Breast epithelium (tissue), 4 donors: ENCODE measurements around the gene TXNRD1. TPM values are rescaled to one million over a fixed set of nuclear protein-coding genes. Genes with fewer than 3 reads are reported as not detected.
A peak's percentile ranks its signal among the peaks of the same experiment; 100 is the strongest.

Source experiments
- DNase-seq, 2 donors: peaks; one replicate each; pipeline ENCODE4 v3.0.0-alpha.2; 2019; ENCODE audit warnings: low spot score in 2 of 2
- H3K27ac ChIP-seq, 2 donors: fragments of 200-600 bp; sonication (generic) in 1 of 2; one replicate each; pipeline ENCODE4 v1.5.1; 2016 to 2019; ENCODE audit warnings: mild to moderate bottlenecking in 1 of 2
- H3K27me3 ChIP-seq, 2 donors: fragments of 200-600 bp; sonication (generic) in 1 of 2; one replicate each; pipeline versions ENCODE4 v1.5.1 to v1.6.0; 2017 to 2019; ENCODE audit warnings: control low read depth in 1 of 2, mild to moderate bottlenecking in 1 of 2
- H3K36me3 ChIP-seq: fragments of 200-600 bp; one replicate; pipeline ENCODE4 v1.5.1; 2019
- H3K4me1 ChIP-seq, 2 donors: fragments of 200-600 bp; sonication (generic); one replicate each; pipeline ENCODE4 v1.5.1; 2016 to 2019; ENCODE audit warnings: control low read depth in 1 of 2
- H3K4me3 ChIP-seq, 3 donors: fragments of 200-600 bp; sonication (generic); 1 replicate in 2 of 3; 2 replicates in 1 of 3; pipeline ENCODE4 v1.5.1; 2016 to 2019; ENCODE audit warnings: mild to moderate bottlenecking in 3 of 3, moderate library complexity in 2 of 3
- H3K9me3 ChIP-seq, 2 donors: fragments of 200-600 bp; sonication (generic) in 1 of 2; one replicate each; pipeline ENCODE4 v1.5.1; 2016 to 2019; ENCODE audit warnings: control low read depth in 1 of 2
- CTCF ChIP-seq, 3 donors: fragments of 450-650 bp; IDR thresholded peaks; one replicate each; pipeline ENCODE4 v1.5.1; 2016 to 2017; ENCODE audit warnings: antibody characterized with exemption in 3 of 3, mild to moderate bottlenecking in 3 of 3, moderate library complexity in 3 of 3
- POLR2A ChIP-seq: fragments of 450-650 bp; IDR thresholded peaks from one replicate; pipeline ENCODE4 v1.6.1; 2016; ENCODE audit warnings: antibody characterized with exemption, mild to moderate bottlenecking, moderate library complexity
- POLR2AphosphoS5 ChIP-seq, 3 donors: sonication (generic); formaldehyde crosslinking; IDR thresholded peaks; one replicate each; pipeline ENCODE4 v1.6.1; 2017; ENCODE audit warnings: antibody characterized with exemption in 3 of 3
- intact Hi-C: fragments of 100-400 bp; cut with DNase I; formaldehyde crosslinking; loops from one replicate; pipeline ENCODE4 v1.15.1; 2023; ENCODE audit warnings: low total_unique reads
- total RNA-seq, 3 donors: library from RNA; depleted of rRNA; stranded (reverse); fragments of >200 nt; gene quantifications; one replicate each; pipeline ENCODE4 v1.1.0, GENCODE V29; 2016

The TXNRD1 gene
- total RNA-seq, 3 donors from 2014 or later, result 60.2 to 137 (median 103) TPM

- no peak for DNase-seq
- Histone ChIP-seq H3K9me3 (no peaks in the 10 kb centered on the region), H3K27me3 (no peaks in the 10 kb centered on the region), H3K36me3 (peaks cover 8% of the 10 kb centered on the region), H3K4me1 (no peaks in the 10 kb centered on the region), H3K27ac (no peak overlapping the region), H3K4me3 (no peak overlapping the region)
- intact Hi-C loops, result no loop called here
- TF ChIP-seq CTCF (IDR thresholded peaks at IDR 0.05), result no peak
These were observed 119.0 kb downstream of the TXNRD1 start for GRCh38 chr12:104334581-104334980.

GRCh38 chr12:104336115-104336514, 120.5 kb downstream of the TXNRD1 start:
- intact Hi-C loops, result no loop called here
- H3K27me3 ChIP-seq, result no peaks in the 10 kb centered on the region
- no peak overlapping the region for H3K27ac ChIP-seq
- H3K4me3 ChIP-seq, result no peak overlapping the region
- no peaks in the 10 kb centered on the region for H3K4me1 ChIP-seq
- no peak for DNase-seq
- no peak for TF ChIP-seq POLR2A
- TF ChIP-seq CTCF (IDR thresholded peaks at IDR 0.05), result no peak
- no peak for TF ChIP-seq POLR2AphosphoS5 (IDR thresholded peaks at IDR 0.05)
- H3K9me3 ChIP-seq, result no peaks in the 10 kb centered on the region
- H3K36me3 ChIP-seq, result peaks cover 6% of the 10 kb centered on the region

- DNase-seq, result no peak
- no peaks in the 10 kb centered on the region for H3K27me3 ChIP-seq
- no peak overlapping the region for H3K27ac ChIP-seq
- no peak overlapping the region for H3K4me3 ChIP-seq
- no peaks in the 10 kb centered on the region for H3K4me1 ChIP-seq
- peaks cover 2% of the 10 kb centered on the region for H3K36me3 ChIP-seq
- H3K9me3 ChIP-seq, result no peaks in the 10 kb centered on the region
- intact Hi-C loops, result no loop called here
- TF ChIP-seq POLR2AphosphoS5 (IDR thresholded peaks at IDR 0.05) (no peak), POLR2A (no peak), CTCF (IDR thresholded peaks at IDR 0.05) (no peak)
These were observed 121.5 kb downstream of the TXNRD1 start for GRCh38 chr12:104337030-104337558.

GRCh38 chr12:104339663-104340062, 124.1 kb downstream of the TXNRD1 start:
- peak overlapping the region; percentile 11 to 13 for H3K27ac ChIP-seq
- no peaks in the 10 kb centered on the region for H3K4me1 ChIP-seq
- intact Hi-C loops, result no loop called here
- H3K9me3 ChIP-seq, result no peaks in the 10 kb centered on the region
- no peak overlapping the region for H3K4me3 ChIP-seq
- H3K27me3 ChIP-seq, result no peaks in the 10 kb centered on the region
- H3K36me3 ChIP-seq, result no peaks in the 10 kb centered on the region
- TF ChIP-seq POLR2AphosphoS5 (IDR thresholded peaks at IDR 0.05) (no peak), POLR2A (no peak), CTCF (IDR thresholded peaks at IDR 0.05) (no peak)
- no peak for DNase-seq

- Histone ChIP-seq H3K27ac (peak overlapping the region; percentile 11 to 19), H3K27me3 (no peaks in the 10 kb centered on the region), H3K9me3 (no peaks in the 10 kb centered on the region), H3K4me1 (no peaks in the 10 kb centered on the region), H3K36me3 (no peaks in the 10 kb centered on the region), H3K4me3 (no peak overlapping the region)
- DNase-seq, result no peak
- intact Hi-C loops, result no loop called here
- no peak for TF ChIP-seq POLR2A
- no peak for TF ChIP-seq CTCF (IDR thresholded peaks at IDR 0.05)
- TF ChIP-seq POLR2AphosphoS5 (IDR thresholded peaks at IDR 0.05), result no peak
These were observed 124.6 kb downstream of the TXNRD1 start for GRCh38 chr12:104340177-104340576.
